ENCODE data around the gene PTPA. TPM values are rescaled to one million over a fixed set of nuclear protein-coding genes. Genes with fewer than 3 reads are reported as not detected.
A peak's percentile ranks its signal among the peaks of the same experiment; 100 is the strongest.

PTPA gene
- total RNA-seq, 1 experiment from 2014 or later: 91.8 TPM

DNA sequence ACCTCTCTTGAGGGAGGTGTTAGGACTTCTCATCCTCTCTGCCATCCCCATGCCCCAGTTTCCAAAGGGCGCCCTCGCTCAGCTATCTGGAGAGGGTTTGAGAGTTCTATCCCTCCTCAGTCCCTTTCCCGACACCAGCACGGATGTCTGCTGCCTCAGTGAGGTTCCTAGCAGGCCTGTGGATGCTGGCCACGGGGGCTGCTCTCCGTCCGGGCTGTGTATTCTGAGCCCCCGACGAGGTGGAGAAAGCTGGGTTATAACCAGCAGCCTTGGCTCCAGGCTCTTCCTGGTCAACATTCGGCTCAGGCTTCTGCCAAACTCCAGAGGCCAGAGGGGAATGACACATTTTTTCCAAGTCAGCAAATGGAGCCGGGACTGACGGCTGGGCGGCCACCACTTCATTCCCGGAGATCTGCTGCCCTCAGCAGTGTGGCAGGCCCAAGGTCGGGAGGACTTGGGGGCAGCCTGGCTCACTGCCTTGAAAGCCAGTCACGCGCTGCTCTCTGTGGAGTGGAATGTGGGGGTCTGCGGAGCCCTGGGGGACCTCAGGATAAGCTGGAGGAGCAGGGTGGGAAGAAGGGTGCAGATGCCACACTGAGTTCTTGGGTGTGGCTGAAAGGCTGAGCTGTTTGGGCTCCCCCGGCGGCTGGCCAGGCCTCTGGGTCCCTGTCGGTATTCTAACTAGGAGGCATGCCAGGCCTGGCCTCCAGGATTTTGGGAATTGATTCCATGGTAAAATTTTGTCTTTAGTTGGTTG lies 27.4 kb downstream of the PTPA start:
- H3K27ac Mint-ChIP-seq (ENCODE audit: low read depth, unreplicated experiment): peak overlapping the region; percentile 97
- BruUV-seq (replicated peaks): no TSS peak
- H3K9me3 Mint-ChIP-seq (ENCODE audit: unreplicated experiment): no peaks in the 10 kb centered on the region
- no peaks in the 10 kb centered on the region for H3K27me3 Mint-ChIP-seq (ENCODE audit: insufficient read depth, unreplicated experiment)
- H3K36me3 Mint-ChIP-seq (ENCODE audit: insufficient read depth, unreplicated experiment): peaks cover 30% of the 10 kb centered on the region
- intact Hi-C loops (cut with micrococcal nuclease): loop anchor here (1.0 to 2.0 kb wide), 6 partner anchors 36 to 652 kb away; no protein-coding TSS in a partner anchor
- POLR2A ChIA-PET: interaction anchor here (0.6 to 5.7 kb wide), 23 partner anchors 13 to 614 kb away, joined by 3 to 154 read pairs (median 4); partner anchors contain the start of genes IER5L and NTMT1
- CTCF ChIA-PET: interaction anchor here (0.6 to 9.2 kb wide), 27 partner anchors 8 to 501 kb away, joined by 3 to 103 read pairs (median 4); partner anchors contain the start of genes C9orf50, IER5L and NTMT1
- H3K4me1 Mint-ChIP-seq (ENCODE audit: insufficient read depth, unreplicated experiment): peaks cover 30% of the 10 kb centered on the region
- DNase-seq (ENCODE audit: unreplicated experiment): no peak
- no peak for TF ChIP-seq CTCF (IDR thresholded peaks at IDR 0.05; ENCODE audit: unreplicated experiment)
- peak overlapping the region; percentile 74 for H3K4me3 Mint-ChIP-seq (ENCODE audit: unreplicated experiment)

- BruUV-seq (replicated peaks): no TSS peak
- ChIA-PET CTCF (interaction anchor here (0.5 to 9.2 kb wide), 33 partner anchors 9 to 1196 kb away, joined by 3 to 103 read pairs (median 4); partner anchors contain the start of genes C9orf50, IER5L and NTMT1), POLR2A (interaction anchor here (0.6 to 5.7 kb wide), 41 partner anchors 8 to 695 kb away, joined by 3 to 154 read pairs (median 4); partner anchors contain the start of genes IER5L and NTMT1)
These were observed 28.2 kb downstream of the PTPA start for GRCh38 chr9:129139233-129139992.

GRCh38 chr9:129139993-129140396 lies 28.8 kb downstream of the PTPA start:
- H3K4me1 Mint-ChIP-seq (ENCODE audit: insufficient read depth, unreplicated experiment): peaks cover 30% of the 10 kb centered on the region
- H3K27ac Mint-ChIP-seq (ENCODE audit: low read depth, unreplicated experiment): peak overlapping the region; percentile 97
- intact Hi-C loops (cut with micrococcal nuclease): loop anchor here (1.0 to 2.0 kb wide), 7 partner anchors 15 to 650 kb away; no protein-coding TSS in a partner anchor
- no peaks in the 10 kb centered on the region for H3K9me3 Mint-ChIP-seq (ENCODE audit: unreplicated experiment)
- no peak for TF ChIP-seq CTCF (IDR thresholded peaks at IDR 0.05; ENCODE audit: unreplicated experiment)
- peak overlapping the region; percentile 74 for H3K4me3 Mint-ChIP-seq (ENCODE audit: unreplicated experiment)
- CTCF ChIA-PET: interaction anchor here (0.5 to 9.2 kb wide), 22 partner anchors 10 to 1196 kb away, joined by 3 to 103 read pairs (median 4); partner anchors contain the start of gene NTMT1
- peak; percentile 99 for DNase-seq (ENCODE audit: unreplicated experiment)
- BruUV-seq (replicated peaks): TSS peak; percentile 88
- no peaks in the 10 kb centered on the region for H3K27me3 Mint-ChIP-seq (ENCODE audit: insufficient read depth, unreplicated experiment)
- peaks cover 21% of the 10 kb centered on the region for H3K36me3 Mint-ChIP-seq (ENCODE audit: insufficient read depth, unreplicated experiment)
- POLR2A ChIA-PET: interaction anchor here (0.6 to 5.7 kb wide), 33 partner anchors 8 to 694 kb away, joined by 3 to 154 read pairs (median 5); partner anchors contain the start of genes IER5L, NTMT1, PTGES and SH3GLB2

More at GRCh38 chr9:129139233-129139992, 28.2 kb downstream of the PTPA start:
- peak overlapping the region; percentile 97 for H3K27ac Mint-ChIP-seq (ENCODE audit: low read depth, unreplicated experiment)
- peaks cover 27% of the 10 kb centered on the region for H3K36me3 Mint-ChIP-seq (ENCODE audit: insufficient read depth, unreplicated experiment)
- peaks cover 30% of the 10 kb centered on the region for H3K4me1 Mint-ChIP-seq (ENCODE audit: insufficient read depth, unreplicated experiment)
- peak; percentile 91 for TF ChIP-seq CTCF (IDR thresholded peaks at IDR 0.05; ENCODE audit: unreplicated experiment)
- no peaks in the 10 kb centered on the region for H3K9me3 Mint-ChIP-seq (ENCODE audit: unreplicated experiment)
- H3K27me3 Mint-ChIP-seq (ENCODE audit: insufficient read depth, unreplicated experiment): no peaks in the 10 kb centered on the region
- intact Hi-C loops (cut with micrococcal nuclease): loop anchor here (1.0 to 2.0 kb wide), 6 partner anchors 35 to 651 kb away; no protein-coding TSS in a partner anchor
- H3K4me3 Mint-ChIP-seq (ENCODE audit: unreplicated experiment): peak overlapping the region; percentile 74
- DNase-seq (ENCODE audit: unreplicated experiment): peak; percentile 92
